Thoracic aorta (tissue), 2 donors: ENCODE measurements around the gene C11orf68. TPM values are rescaled to one million over a fixed set of nuclear protein-coding genes. Genes with fewer than 3 reads are reported as not detected.

ENCODE experiments used
- ATAC-seq: fragments of 150-250 bp; one replicate; pipeline ENCODE4 v1.8.0; 2017; ENCODE audit warnings: low read depth; ENCODE audit not compliant: insufficient number of reproducible peaks, low FRiP score
- DNase-seq: peaks from one replicate; pipeline ENCODE4 v3.0.0-alpha.2; 2020; ENCODE audit warnings: low spot score
- H3K27ac ChIP-seq, 2 donors: fragments of 200-600 bp; sonication (generic); 1 replicate in 1 of 2; 2 replicates in 1 of 2; pipeline ENCODE4 v1.5.1; 2016; ENCODE audit warnings: mild to moderate bottlenecking in 2 of 2, moderate library complexity in 2 of 2
- H3K27me3 ChIP-seq: fragments of 200-600 bp; sonication (generic); replicated peaks from 2 replicates; pipeline ENCODE4 v1.6.0; 2016; ENCODE audit warnings: mild to moderate bottlenecking; ENCODE audit not compliant: insufficient read depth
- H3K36me3 ChIP-seq: fragments of 200-600 bp; sonication (generic); one replicate; pipeline ENCODE4 v1.5.1; 2016
- H3K4me1 ChIP-seq, 2 donors: fragments of 200-600 bp; sonication (generic); 1 replicate in 1 of 2; 2 replicates in 1 of 2; pipeline versions ENCODE4 v1.5.1 to v1.6.0; 2016; ENCODE audit warnings: low read depth in 2 of 2, mild to moderate bottlenecking in 1 of 2; ENCODE audit not compliant: control insufficient read depth in 1 of 2
- H3K4me3 ChIP-seq: fragments of 200-600 bp; sonication (generic); 2 replicates; pipeline ENCODE4 v1.5.1; 2016; ENCODE audit warnings: mild to moderate bottlenecking
- H3K9me3 ChIP-seq: fragments of 200-600 bp; sonication (generic); 2 replicates; pipeline ENCODE4 v1.5.1; 2016
- CTCF ChIP-seq: fragments of 200-600 bp; sonication (generic); IDR thresholded peaks from one replicate; pipeline ENCODE4 v1.5.1; 2019; ENCODE audit warnings: antibody characterized with exemption
- total RNA-seq, 2 donors: library from RNA; depleted of rRNA; stranded (reverse); fragments of >200 nt; gene quantifications; one replicate each; pipeline versions ENCODE4 v1.1.0 to v1.2.3, GENCODE V29; 2016

Gene C11orf68
- total RNA-seq, 2 donors from 2014 or later: 16.3 to 27.9 TPM

- ATAC-seq: no peak
- Histone ChIP-seq H3K4me3 (no peak overlapping the region), H3K9me3 (no peaks in the 10 kb centered on the region), H3K27ac (no peak overlapping the region), H3K36me3 (no peaks in the 10 kb centered on the region), H3K27me3 (no peaks in the 10 kb centered on the region), H3K4me1 (peaks cover under 1 to 5% of the 10 kb centered on the region in 2 donors)
- no peak for DNase-seq
- no peak for TF ChIP-seq CTCF
These were observed 12.3 kb downstream of the C11orf68 start for GRCh38 chr11:65906602-65907001.

GRCh38 chr11:65903715-65904114, 15.1 kb downstream of the C11orf68 start:
- Histone ChIP-seq H3K9me3 (no peaks in the 10 kb centered on the region), H3K4me3 (no peak overlapping the region), H3K27ac (peak overlapping the region in 1 of 2 donors; percentile 62), H3K4me1 (peaks cover 5 to 14% of the 10 kb centered on the region in 2 donors), H3K36me3 (no peaks in the 10 kb centered on the region), H3K27me3 (no peaks in the 10 kb centered on the region)
- TF ChIP-seq CTCF: no peak
- ATAC-seq (no peak), DNase-seq (no peak)

DNA sequence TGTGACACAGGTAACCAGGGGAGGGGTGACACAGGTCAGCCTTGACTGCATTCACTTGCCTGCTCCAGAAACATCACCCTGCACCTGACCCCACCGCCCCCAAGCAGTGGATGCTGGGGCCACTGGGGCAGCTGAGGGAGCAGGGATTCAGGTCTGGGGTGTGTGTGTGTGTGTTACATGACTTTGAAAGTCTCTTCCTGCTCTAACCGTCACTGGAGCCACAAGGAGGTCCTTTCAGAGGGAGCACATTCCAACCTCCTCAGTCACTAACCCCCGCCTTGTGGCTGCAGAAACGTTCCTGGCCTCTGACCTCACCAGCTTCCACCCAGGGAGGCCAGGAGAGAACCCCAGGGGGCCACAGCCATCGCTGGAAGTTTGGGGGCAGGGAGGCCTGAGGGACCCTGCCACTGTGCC, 15.8 kb downstream of the C11orf68 start:
- no peaks in the 10 kb centered on the region for H3K27me3 ChIP-seq
- no peaks in the 10 kb centered on the region for H3K9me3 ChIP-seq
- ATAC-seq (no peak), DNase-seq (no peak)
- TF ChIP-seq CTCF: no peak
- H3K27ac ChIP-seq: peak overlapping the region in 1 of 2 donors; percentile 62
- no peaks in the 10 kb centered on the region for H3K36me3 ChIP-seq
- no peak overlapping the region for H3K4me3 ChIP-seq
- H3K4me1 ChIP-seq: peaks cover 5 to 15% of the 10 kb centered on the region in 2 donors

DNA sequence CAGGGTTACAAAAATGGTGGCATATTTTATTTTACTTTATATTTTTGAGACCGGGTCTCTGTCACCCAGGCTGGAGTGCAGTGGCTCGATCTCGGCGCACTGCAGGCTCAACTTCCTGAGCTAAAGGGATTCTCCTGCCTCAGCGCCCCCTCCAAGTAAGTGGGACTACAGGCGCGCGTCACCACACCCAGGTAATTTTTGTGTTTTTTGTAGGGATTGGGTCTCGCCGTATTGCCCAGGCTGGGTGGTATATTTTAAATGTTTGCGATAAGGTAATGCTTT, 18.0 kb downstream of the C11orf68 start:
- no peaks in the 10 kb centered on the region for H3K36me3 ChIP-seq
- H3K27ac ChIP-seq: peak overlapping the region; percentile 6 to 77
- ATAC-seq: no peak
- peaks cover 5 to 24% of the 10 kb centered on the region in 2 donors for H3K4me1 ChIP-seq
- peak overlapping the region; percentile 88 for H3K4me3 ChIP-seq
- no peaks in the 10 kb centered on the region for H3K9me3 ChIP-seq
- no peak for DNase-seq
- no peak for TF ChIP-seq CTCF
- no peaks in the 10 kb centered on the region for H3K27me3 ChIP-seq

GRCh38 chr11:65900125-65900898, 18.6 kb downstream of the C11orf68 start, which contains the start of gene FOSL1:
FOSL1 (minus strand) TSS chr11:65900388; CDS start chr11:65900339, 49 bp downstream.
- ATAC-seq (peak; percentile 80), DNase-seq (peak; percentile 77)
- peak within 1 kb of the TSS; percentile 88 for H3K4me3 ChIP-seq
- H3K27me3 ChIP-seq: no peaks in the 10 kb centered on the region
- TF ChIP-seq CTCF: no peak
- peaks cover 5 to 24% of the 10 kb centered on the region in 2 donors for H3K4me1 ChIP-seq
- H3K9me3 ChIP-seq: no peaks in the 10 kb centered on the region
- H3K27ac ChIP-seq: peak within 1 kb of the TSS; percentile 65 to 77
- H3K36me3 ChIP-seq: no peaks in the 10 kb centered on the region
